ENCODE results near the gene DRC3. TPM values are rescaled to one million over a fixed set of nuclear protein-coding genes. Genes with fewer than 3 reads are reported as not detected.

DRC3 gene
- total and polyA plus RNA-seq, 10 of the 15 experiments (the other 5 are each of a cell fraction or from before 2014, with no cell fraction given) = 0.18 to 2.3 (median 0.60) TPM; not detected in 3

- H3K9me3 ChIP-seq (replicated peaks; ENCODE audit: control insufficient read depth, insufficient read depth, low read length) = no peaks in the 10 kb centered on the region
- H3K4me3 ChIP-seq = peak overlapping the region; percentile 80
- H3K4me2 ChIP-seq (ENCODE audit: control insufficient read depth, insufficient read depth) = peak overlapping the region; percentile 93
- SMC1A ChIA-PET (ENCODE audit: uncharacterized antibody, unreplicated experiment) = interaction anchor here (1.0 kb wide), 1 partner anchor 12 kb away, joined by 4 read pairs; no protein-coding TSS in a partner anchor
- no TSS peak for BruUV-seq (replicated peaks)
- RAD21 ChIA-PET (ENCODE audit: unreplicated experiment) = interaction anchor here (1.3 to 1.4 kb wide), 2 partner anchors 65 to 78 kb away, joined by 3 read pairs; partner anchors contain the start of genes DRC3 and TOM1L2
- H3K9ac ChIP-seq (ENCODE audit: control insufficient read depth, insufficient read depth, low read length) = no peak overlapping the region
- H3K79me2 ChIP-seq (ENCODE audit: control insufficient read depth, insufficient read depth, low read length) = peaks cover 27% of the 10 kb centered on the region
- ATAC-seq (no peak), DNase-seq (ENCODE audit: low read depth, low spot score) (no peak), FAIRE-seq (peak; percentile 23)
- intact Hi-C loops (cut with micrococcal nuclease; ENCODE audit: unreplicated experiment) (loop anchor here (5.0 kb wide), 2 partner anchors 80 to 215 kb away; no protein-coding TSS in a partner anchor), in situ Hi-C loops (cut with MboI) (no loop called here)
- peaks cover 21% of the 10 kb centered on the region for H3K4me1 ChIP-seq (ENCODE audit: control insufficient read depth, insufficient read depth, low read length)
- 33% methylated on average over 6 of the region's 6 CpGs for WGBS (ENCODE audit: insufficient coverage, insufficient replicate concordance, low lambda C conversion rate, missing lambda C conversion rate)
- 0 out of 2 replicates have a peak, but pooled peaks have one; percentile 55 for TF ChIP-seq SMARCA5 (IDR thresholded peaks at IDR 0.05)
- TF ChIP-seq IKZF2 (IDR thresholded peaks at IDR 0.05) = peak; percentile 9 to 33; a peak in 1 of 4 replicates
- TF ChIP-seq, protein P1, sequence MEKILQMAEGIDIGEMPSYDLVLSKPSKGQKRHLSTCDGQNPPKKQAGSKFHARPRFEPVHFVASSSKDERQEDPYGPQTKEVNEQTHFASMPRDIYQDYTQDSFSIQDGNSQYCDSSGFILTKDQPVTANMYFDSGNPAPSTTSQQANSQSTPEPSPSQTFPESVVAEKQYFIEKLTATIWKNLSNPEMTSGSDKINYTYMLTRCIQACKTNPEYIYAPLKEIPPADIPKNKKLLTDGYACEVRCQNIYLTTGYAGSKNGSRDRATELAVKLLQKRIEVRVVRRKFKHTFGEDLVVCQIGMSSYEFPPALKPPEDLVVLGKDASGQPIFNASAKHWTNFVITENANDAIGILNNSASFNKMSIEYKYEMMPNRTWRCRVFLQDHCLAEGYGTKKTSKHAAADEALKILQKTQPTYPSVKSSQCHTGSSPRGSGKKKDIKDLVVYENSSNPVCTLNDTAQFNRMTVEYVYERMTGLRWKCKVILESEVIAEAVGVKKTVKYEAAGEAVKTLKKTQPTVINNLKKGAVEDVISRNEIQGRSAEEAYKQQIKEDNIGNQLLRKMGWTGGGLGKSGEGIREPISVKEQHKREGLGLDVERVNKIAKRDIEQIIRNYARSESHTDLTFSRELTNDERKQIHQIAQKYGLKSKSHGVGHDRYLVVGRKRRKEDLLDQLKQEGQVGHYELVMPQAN (conservative IDR thresholded peaks at IDR 0.05) = 0 out of 2 replicates have a peak, but pooled peaks have one; percentile 32
- TF ChIP-seq HDGF (IDR thresholded peaks at IDR 0.05) = 0 out of 2 replicates have a peak, but pooled peaks have one; percentile 36
- TF ChIP-seq SPI1 (IDR thresholded peaks at IDR 0.05; ENCODE audit: borderline replicate concordance, insufficient read depth, low read depth, low read length) = peak; percentile 47; the same call in 1 of the 2 replicates
- TF ChIP-seq HDAC6 (IDR thresholded peaks at IDR 0.05; ENCODE audit: unreplicated experiment) = no peak
- H3K27me3 ChIP-seq (replicated peaks in 1 of 2; ENCODE audit: control insufficient read depth in 2 of 2, insufficient read depth in 2 of 2, low read length in 1 of 2) = no peaks in the 10 kb centered on the region
- POLR2A ChIA-PET = interaction anchor here (1.9 kb wide), 1 partner anchor 65 kb away, joined by 6 read pairs; the partner anchor contains the start of genes DRC3 and TOM1L2
- CTCF ChIA-PET = interaction anchor here (1.0 to 2.4 kb wide), 3 partner anchors 53 to 147 kb away, joined by 4 to 7 read pairs (median 6); no protein-coding TSS in a partner anchor
- peak overlapping the region; percentile 29; the same call in 1 of the 2 replicates for H3K27ac ChIP-seq (ENCODE audit: control insufficient read depth, insufficient read depth)
- no peak overlapping the region for H2AFZ ChIP-seq (ENCODE audit: control insufficient read depth, low read depth, low read length)
- no peaks in the 10 kb centered on the region for H3K36me3 ChIP-seq (ENCODE audit: control insufficient read depth in 2 of 2, insufficient read depth in 2 of 2, low read length in 1 of 2)
- no peaks in the 10 kb centered on the region for H4K20me1 ChIP-seq (ENCODE audit: control insufficient read depth, insufficient read depth)
These were observed 64.8 kb downstream of the DRC3 start for GRCh38 chr17:18037486-18037885.
